ENCODE results near the gene IFIH1. TPM values are rescaled to one million over a fixed set of nuclear protein-coding genes. Genes with fewer than 3 reads are reported as not detected.
A peak's percentile ranks its signal among the peaks of the same experiment; 100 is the strongest.

Gene IFIH1
- total RNA-seq, 2 donors from 2014 or later = 50.3 to 56.0 TPM

- H3K36me3 Mint-ChIP-seq (ENCODE audit: low read depth) = peaks cover 2% of the 10 kb centered on the region
- ATAC-seq (peak; percentile 18), DNase-seq (no peak)
- H3K4me3 Mint-ChIP-seq = no peak overlapping the region
- no peak overlapping the region for H3K27ac Mint-ChIP-seq
- H3K4me1 Mint-ChIP-seq = peaks cover 5% of the 10 kb centered on the region
- no peaks in the 10 kb centered on the region for H3K27me3 Mint-ChIP-seq
- no peaks in the 10 kb centered on the region for H3K9me3 ChIP-seq (ENCODE audit: control insufficient read depth, low read length, poor library complexity, severe bottlenecking)
Measured at GRCh38 chr2:162261032-162261945, 57.2 kb downstream of the IFIH1 start.

GRCh38 chr2:162258686-162259085 lies 59.8 kb downstream of the IFIH1 start:
- Mint-ChIP-seq H3K36me3 (ENCODE audit: low read depth) (no peaks in the 10 kb centered on the region), H3K4me1 (peaks cover 5% of the 10 kb centered on the region), H3K27ac (no peak overlapping the region), H3K4me3 (no peak overlapping the region), H3K27me3 (no peaks in the 10 kb centered on the region)
- no peak for DNase-seq
- H3K9me3 ChIP-seq (ENCODE audit: control insufficient read depth, low read length, poor library complexity, severe bottlenecking) = no peaks in the 10 kb centered on the region
- ATAC-seq = no peak

- no peak overlapping the region for H3K4me3 Mint-ChIP-seq
- H3K36me3 Mint-ChIP-seq (ENCODE audit: low read depth) = no peaks in the 10 kb centered on the region
- no peaks in the 10 kb centered on the region for H3K27me3 Mint-ChIP-seq
- H3K9me3 ChIP-seq (ENCODE audit: control insufficient read depth, low read length, poor library complexity, severe bottlenecking) = no peaks in the 10 kb centered on the region
- DNase-seq (no peak), ATAC-seq (no peak)
- H3K4me1 Mint-ChIP-seq = peaks cover 5% of the 10 kb centered on the region
- H3K27ac Mint-ChIP-seq = no peak overlapping the region
Measured at GRCh38 chr2:162258169-162258568, 60.3 kb downstream of the IFIH1 start.

- Mint-ChIP-seq H3K4me1 (peaks cover 5% of the 10 kb centered on the region), H3K36me3 (ENCODE audit: low read depth) (no peaks in the 10 kb centered on the region), H3K4me3 (no peak overlapping the region), H3K27ac (no peak overlapping the region), H3K27me3 (no peaks in the 10 kb centered on the region)
- DNase-seq (no peak), ATAC-seq (no peak)
- H3K9me3 ChIP-seq (ENCODE audit: control insufficient read depth, low read length, poor library complexity, severe bottlenecking) = no peaks in the 10 kb centered on the region
Measured at GRCh38 chr2:162257425-162257824, 61.1 kb downstream of the IFIH1 start.

- Mint-ChIP-seq H3K27ac (no peak overlapping the region), H3K4me1 (peaks cover 3% of the 10 kb centered on the region), H3K4me3 (no peak overlapping the region), H3K36me3 (ENCODE audit: low read depth) (no peaks in the 10 kb centered on the region), H3K27me3 (no peaks in the 10 kb centered on the region)
- no peak for DNase-seq
- ATAC-seq = no peak
- no peaks in the 10 kb centered on the region for H3K9me3 ChIP-seq (ENCODE audit: control insufficient read depth, low read length, poor library complexity, severe bottlenecking)
Measured at GRCh38 chr2:162256591-162256991, 61.9 kb downstream of the IFIH1 start.

- H3K4me1 Mint-ChIP-seq = no peaks in the 10 kb centered on the region
- DNase-seq (no peak), ATAC-seq (no peak)
- H3K27ac Mint-ChIP-seq = no peak overlapping the region
- H3K4me3 Mint-ChIP-seq = no peak overlapping the region
- H3K36me3 Mint-ChIP-seq (ENCODE audit: low read depth) = no peaks in the 10 kb centered on the region
- H3K27me3 Mint-ChIP-seq = no peaks in the 10 kb centered on the region
- no peaks in the 10 kb centered on the region for H3K9me3 ChIP-seq (ENCODE audit: control insufficient read depth, low read length, poor library complexity, severe bottlenecking)
Measured at GRCh38 chr2:162254236-162254871, 64.1 kb downstream of the IFIH1 start.

- no peaks in the 10 kb centered on the region for H3K27me3 Mint-ChIP-seq
- DNase-seq (no peak), ATAC-seq (no peak)
- no peaks in the 10 kb centered on the region for H3K9me3 ChIP-seq (ENCODE audit: control insufficient read depth, low read length, poor library complexity, severe bottlenecking)
- no peak overlapping the region for H3K27ac Mint-ChIP-seq
- H3K36me3 Mint-ChIP-seq (ENCODE audit: low read depth) = no peaks in the 10 kb centered on the region
- no peaks in the 10 kb centered on the region for H3K4me1 Mint-ChIP-seq
- no peak overlapping the region for H3K4me3 Mint-ChIP-seq
Measured at GRCh38 chr2:162253435-162253834, 65.0 kb downstream of the IFIH1 start.

- Mint-ChIP-seq H3K4me1 (no peaks in the 10 kb centered on the region), H3K4me3 (no peak overlapping the region), H3K27me3 (peaks cover 5% of the 10 kb centered on the region), H3K36me3 (ENCODE audit: low read depth) (no peaks in the 10 kb centered on the region), H3K27ac (no peak overlapping the region)
- ATAC-seq = no peak
- DNase-seq = no peak
- no peaks in the 10 kb centered on the region for H3K9me3 ChIP-seq (ENCODE audit: control insufficient read depth, low read length, poor library complexity, severe bottlenecking)
Measured at GRCh38 chr2:162252153-162252552, 66.3 kb downstream of the IFIH1 start.

GRCh38 chr2:162245781-162246180 lies 72.7 kb downstream of the IFIH1 start:
- no peaks in the 10 kb centered on the region for H3K9me3 ChIP-seq (ENCODE audit: control insufficient read depth, low read length, poor library complexity, severe bottlenecking)
- Mint-ChIP-seq H3K4me1 (no peaks in the 10 kb centered on the region), H3K36me3 (ENCODE audit: low read depth) (no peaks in the 10 kb centered on the region), H3K27ac (no peak overlapping the region), H3K27me3 (peaks cover 42% of the 10 kb centered on the region), H3K4me3 (no peak overlapping the region)
- ATAC-seq (no peak), DNase-seq (no peak)

GRCh38 chr2:162245061-162245460 lies 73.4 kb downstream of the IFIH1 start:
- peaks cover 48% of the 10 kb centered on the region for H3K27me3 Mint-ChIP-seq
- DNase-seq (no peak), ATAC-seq (no peak)
- no peak overlapping the region for H3K4me3 Mint-ChIP-seq
- H3K36me3 Mint-ChIP-seq (ENCODE audit: low read depth) = no peaks in the 10 kb centered on the region
- H3K27ac Mint-ChIP-seq = no peak overlapping the region
- no peaks in the 10 kb centered on the region for H3K9me3 ChIP-seq (ENCODE audit: control insufficient read depth, low read length, poor library complexity, severe bottlenecking)
- H3K4me1 Mint-ChIP-seq = no peaks in the 10 kb centered on the region

- DNase-seq = no peak
- Mint-ChIP-seq H3K36me3 (ENCODE audit: low read depth) (no peaks in the 10 kb centered on the region), H3K4me3 (no peak overlapping the region), H3K4me1 (no peaks in the 10 kb centered on the region), H3K27me3 (peaks cover 48% of the 10 kb centered on the region), H3K27ac (no peak overlapping the region)
- ATAC-seq = no peak
- H3K9me3 ChIP-seq (ENCODE audit: control insufficient read depth, low read length, poor library complexity, severe bottlenecking) = no peaks in the 10 kb centered on the region
Measured at GRCh38 chr2:162244541-162245031, 73.9 kb downstream of the IFIH1 start.

- Mint-ChIP-seq H3K27ac (no peak overlapping the region), H3K4me1 (no peaks in the 10 kb centered on the region), H3K27me3 (peaks cover 48% of the 10 kb centered on the region), H3K4me3 (no peak overlapping the region), H3K36me3 (ENCODE audit: low read depth) (no peaks in the 10 kb centered on the region)
- DNase-seq (no peak), ATAC-seq (no peak)
- H3K9me3 ChIP-seq (ENCODE audit: control insufficient read depth, low read length, poor library complexity, severe bottlenecking) = no peaks in the 10 kb centered on the region
Measured at GRCh38 chr2:162243715-162244114, 74.8 kb downstream of the IFIH1 start.

GRCh38 chr2:162243294-162243693 lies 75.2 kb downstream of the IFIH1 start, which contains the start of gene FAP:
TSS of gene FAP (minus strand) at chr2:162243445. CDS start at chr2:162243327, 118 bp downstream.
- ATAC-seq = no peak
- H3K9me3 ChIP-seq (ENCODE audit: control insufficient read depth, low read length, poor library complexity, severe bottlenecking) = no peaks in the 10 kb centered on the region
- Mint-ChIP-seq H3K4me3 (no peak within 1 kb of the TSS), H3K27me3 (peaks cover 48% of the 10 kb centered on the region), H3K27ac (no peak within 1 kb of the TSS), H3K4me1 (no peaks in the 10 kb centered on the region), H3K36me3 (ENCODE audit: low read depth) (no peaks in the 10 kb centered on the region)
- no peak for DNase-seq
